Activated CD4-positive, alpha-beta T cell treated with anti-CD3 and anti-CD28 coated beads, Interleukin-2, Interleukin-4, amounts not matched to agents 100 ng/mL and 50 ng/mL, durations not matched to agents 16 hours and 8 hours (primary cell): ENCODE measurements around the gene TGM4.

Experiments used
- DNase-seq: peaks from one replicate; pipeline ENCODE4 v3.0.0-alpha.2; 2020; ENCODE audit warnings: low spot score

The TGM4 gene

DNA sequence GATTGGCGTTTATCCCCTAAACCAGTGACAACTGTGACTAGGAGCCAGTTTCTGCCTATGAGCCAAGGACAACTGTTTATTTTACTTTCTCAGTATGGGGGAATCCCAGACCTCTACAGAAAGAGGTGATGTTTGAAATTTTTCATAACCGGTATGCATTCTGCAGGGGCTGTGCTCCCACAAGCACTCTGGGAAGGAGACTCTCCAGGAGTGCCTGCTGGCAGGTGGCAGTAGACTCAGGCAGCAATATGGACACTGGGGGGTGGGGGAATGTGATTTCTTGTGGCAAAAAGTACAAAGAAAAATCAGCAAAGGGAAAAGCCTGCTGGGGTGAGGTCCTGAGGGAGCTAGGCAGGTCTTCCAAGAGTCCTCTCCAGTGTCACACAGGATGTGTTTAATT lies 5.9 kb downstream of the TGM4 start:
- no peak for DNase-seq

DNA sequence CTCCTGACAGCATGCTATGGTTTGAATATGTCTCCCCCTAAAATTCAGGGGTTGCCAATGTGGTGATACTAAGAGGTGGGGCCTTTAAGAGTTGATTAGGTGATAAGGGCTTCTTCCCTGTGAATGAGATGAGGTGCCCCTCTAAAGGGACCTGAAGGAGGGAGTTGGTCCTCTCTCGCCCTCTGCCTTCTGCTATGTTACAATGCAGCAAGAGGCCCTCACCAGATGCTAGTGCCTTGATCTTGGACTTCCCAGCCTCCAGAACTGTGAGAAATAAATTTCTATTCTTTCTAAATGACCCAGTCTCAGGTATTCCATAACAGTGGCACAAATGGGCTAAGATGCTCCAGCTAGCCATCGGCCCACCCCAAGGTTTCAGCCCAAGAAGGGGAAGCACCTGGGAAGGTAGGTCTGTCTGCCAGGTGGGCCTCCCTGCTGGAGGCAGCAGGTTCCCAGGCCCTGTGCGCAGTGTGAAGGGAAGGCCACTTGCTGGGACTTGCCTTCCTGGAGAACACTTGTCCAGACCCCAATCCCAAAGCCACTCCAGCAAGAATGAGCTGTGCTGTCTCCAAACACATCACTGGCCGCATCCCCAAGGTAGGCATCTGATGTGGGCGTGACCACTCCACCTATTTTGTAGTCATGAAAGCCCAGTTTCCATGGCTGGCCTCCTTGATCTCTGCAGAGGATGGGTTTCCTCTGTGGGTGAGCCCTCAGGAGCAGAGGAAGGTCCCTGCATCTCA lies 9.0 kb downstream of the TGM4 start:
- DNase-seq, result no peak

- DNase-seq, result no peak
Observed at GRCh38 chr3:44883999-44884431, 9.6 kb downstream of the TGM4 start.

GRCh38 chr3:44885618-44886017 lies 11.2 kb downstream of the TGM4 start:
- DNase-seq, result no peak

GRCh38 chr3:44886561-44886960 lies 12.2 kb downstream of the TGM4 start:
- DNase-seq, result no peak

- DNase-seq, result no peak
Observed at GRCh38 chr3:44887101-44887500, 12.7 kb downstream of the TGM4 start.

GRCh38 chr3:44890258-44890657 lies 15.8 kb downstream of the TGM4 start:
- DNase-seq, result no peak

GRCh38 chr3:44890852-44891251 lies 16.4 kb downstream of the TGM4 start:
- DNase-seq, result no peak

GRCh38 chr3:44892689-44893088 lies 18.3 kb downstream of the TGM4 start:
- no peak for DNase-seq

GRCh38 chr3:44893097-44893496 lies 18.7 kb downstream of the TGM4 start:
- DNase-seq, result no peak

GRCh38 chr3:44894485-44894884 lies 20.1 kb downstream of the TGM4 start:
- no peak for DNase-seq

DNA sequence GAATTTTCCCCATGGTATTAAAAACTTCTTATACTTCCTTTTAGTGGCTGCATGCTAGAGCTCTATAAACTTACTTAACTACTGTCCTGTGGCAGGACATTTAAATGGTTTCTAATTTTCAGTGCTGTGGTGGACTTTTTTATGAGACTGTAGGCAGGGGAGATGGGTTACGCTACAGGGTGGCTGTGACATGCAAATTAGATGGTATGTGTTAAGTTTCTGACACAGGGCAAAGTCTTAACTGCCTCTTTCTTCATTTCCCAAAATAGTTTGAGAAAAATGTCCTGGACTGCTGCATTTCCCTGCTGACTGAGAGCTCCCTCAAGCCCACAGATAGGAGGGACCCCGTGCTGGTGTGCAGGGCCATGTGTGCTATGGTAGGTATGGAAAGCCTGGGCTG lies 22.0 kb downstream of the TGM4 start:
- DNase-seq, result no peak

- no peak for DNase-seq
Observed at GRCh38 chr3:44899683-44900367, 25.4 kb downstream of the TGM4 start.

- no peak for DNase-seq
Observed at GRCh38 chr3:44902628-44903027, 28.2 kb downstream of the TGM4 start.

- no peak for DNase-seq
Observed at GRCh38 chr3:44903314-44903713, 28.9 kb downstream of the TGM4 start.

DNA sequence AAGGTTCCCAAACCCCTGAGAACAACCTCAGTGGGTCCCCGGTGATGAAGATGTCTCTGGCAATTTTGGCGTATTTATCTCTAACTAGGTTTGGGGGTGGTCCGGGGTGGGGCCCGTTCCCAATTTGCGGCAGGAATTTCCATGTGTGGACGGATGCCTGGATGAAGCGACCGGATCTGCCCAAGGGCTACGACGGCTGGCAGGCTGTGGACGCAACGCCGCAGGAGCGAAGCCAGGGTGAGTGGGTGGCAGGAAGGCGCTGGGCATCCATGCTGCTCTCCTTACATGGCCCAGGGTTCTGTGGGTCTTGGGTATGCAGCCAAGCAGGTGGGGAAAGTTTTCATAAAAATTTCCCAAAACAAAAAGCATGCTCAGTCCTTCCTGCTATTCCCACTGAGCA lies 29.3 kb downstream of the TGM4 start:
- no peak for DNase-seq

- DNase-seq, result no peak
Observed at GRCh38 chr3:44905446-44906157, 31.2 kb downstream of the TGM4 start.

- no peak for DNase-seq
Observed at GRCh38 chr3:44906997-44907396, 32.6 kb downstream of the TGM4 start.

DNA sequence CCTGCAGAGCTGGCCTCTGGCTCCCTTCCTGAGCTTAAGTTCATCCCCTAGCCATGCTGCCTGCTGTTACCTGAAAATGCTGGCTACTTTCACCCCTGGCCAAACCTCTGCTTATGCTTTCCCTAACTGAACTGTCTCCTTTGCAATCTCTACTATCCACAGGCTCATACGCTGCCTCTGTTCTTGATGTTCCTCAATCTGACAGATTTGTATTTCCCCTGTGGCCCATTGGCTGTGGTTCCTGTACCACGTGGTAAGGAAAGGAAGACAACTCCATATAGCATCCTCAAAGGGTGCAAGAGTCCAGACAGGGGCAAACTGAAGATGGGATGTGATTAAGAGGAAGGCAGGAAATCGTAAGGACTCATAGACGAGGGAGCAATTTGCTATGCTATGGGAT lies 33.2 kb downstream of the TGM4 start:
- no peak for DNase-seq

DNA sequence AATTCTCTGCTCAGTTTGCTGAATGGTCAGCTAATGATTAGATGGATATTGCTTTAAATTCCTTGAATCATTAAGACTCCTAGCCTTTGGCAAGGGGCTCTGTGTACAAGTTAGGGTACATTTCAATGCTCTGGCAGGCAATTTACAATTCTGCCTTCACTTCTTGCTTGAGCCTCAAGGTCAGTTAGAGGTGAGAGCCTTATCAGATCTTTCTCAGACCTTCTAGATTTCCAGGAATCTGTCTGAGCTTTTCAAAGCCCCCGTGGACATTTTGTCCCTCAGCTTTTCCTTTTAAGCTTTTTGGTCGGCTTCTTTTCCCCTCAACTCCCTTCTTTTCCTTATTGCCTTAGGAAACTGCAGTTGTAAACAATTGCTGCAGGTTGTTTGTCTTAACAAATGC lies 34.7 kb downstream of the TGM4 start:
- no peak for DNase-seq

DNA sequence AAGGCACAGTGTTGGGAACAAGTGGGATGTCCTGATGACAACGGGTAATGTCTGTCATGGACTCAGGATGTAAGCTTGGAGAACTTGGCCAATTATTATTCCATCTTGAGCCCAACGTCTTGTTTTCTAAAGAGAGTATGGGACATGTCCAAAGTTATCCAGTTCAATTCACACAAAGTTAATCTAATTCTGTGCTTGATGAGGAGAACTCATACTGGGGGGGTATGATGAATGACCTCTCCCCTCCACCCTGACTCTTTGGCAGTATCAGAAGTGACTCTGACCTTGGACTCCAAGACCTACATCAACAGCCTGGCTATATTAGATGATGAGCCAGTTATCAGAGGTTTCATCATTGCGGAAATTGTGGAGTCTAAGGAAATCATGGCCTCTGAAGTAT lies 36.3 kb downstream of the TGM4 start:
- no peak for DNase-seq

DNA sequence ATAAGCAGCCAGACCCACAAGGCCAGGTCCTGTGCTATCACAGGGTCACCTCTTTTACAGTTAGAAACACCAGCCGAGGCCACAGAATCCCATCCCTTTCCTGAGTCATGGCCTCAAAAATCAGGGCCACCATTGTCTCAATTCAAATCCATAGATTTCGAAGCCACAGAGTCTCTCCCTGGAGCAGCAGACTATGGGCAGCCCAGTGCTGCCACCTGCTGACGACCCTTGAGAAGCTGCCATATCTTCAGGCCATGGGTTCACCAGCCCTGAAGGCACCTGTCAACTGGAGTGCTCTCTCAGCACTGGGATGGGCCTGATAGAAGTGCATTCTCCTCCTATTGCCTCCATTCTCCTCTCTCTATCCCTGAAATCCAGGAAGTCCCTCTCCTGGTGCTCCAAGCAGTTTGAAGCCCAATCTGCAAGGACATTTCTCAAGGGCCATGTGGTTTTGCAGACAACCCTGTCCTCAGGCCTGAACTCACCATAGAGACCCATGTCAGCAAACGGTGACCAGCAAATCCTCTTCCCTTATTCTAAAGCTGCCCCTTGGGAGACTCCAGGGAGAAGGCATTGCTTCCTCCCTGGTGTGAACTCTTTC lies 39.6 kb downstream of the TGM4 start:
- DNase-seq, result peak; percentile 61

DNA sequence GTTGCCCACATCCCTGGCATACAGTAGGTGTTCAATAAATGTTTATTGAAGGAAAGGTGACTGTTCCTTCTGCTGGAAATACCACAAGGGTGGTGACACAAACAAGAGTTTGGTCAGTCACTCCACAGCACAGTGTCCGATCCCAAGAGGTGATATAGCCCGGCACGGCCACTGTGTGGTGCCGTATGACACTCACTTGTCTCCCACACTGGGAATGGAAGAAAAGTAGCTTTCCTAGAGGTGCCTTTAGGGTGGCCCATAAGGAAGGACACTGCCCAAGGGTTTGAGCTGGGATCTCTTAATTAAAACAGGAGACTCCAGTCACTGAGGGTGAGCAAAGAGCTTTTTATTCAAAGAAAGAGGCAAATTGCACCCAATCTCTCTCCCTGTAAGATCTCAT lies 40.5 kb downstream of the TGM4 start:
- no peak for DNase-seq
